ENCODE data around the gene CDH13.

- TF ChIP-seq, protein P1, sequence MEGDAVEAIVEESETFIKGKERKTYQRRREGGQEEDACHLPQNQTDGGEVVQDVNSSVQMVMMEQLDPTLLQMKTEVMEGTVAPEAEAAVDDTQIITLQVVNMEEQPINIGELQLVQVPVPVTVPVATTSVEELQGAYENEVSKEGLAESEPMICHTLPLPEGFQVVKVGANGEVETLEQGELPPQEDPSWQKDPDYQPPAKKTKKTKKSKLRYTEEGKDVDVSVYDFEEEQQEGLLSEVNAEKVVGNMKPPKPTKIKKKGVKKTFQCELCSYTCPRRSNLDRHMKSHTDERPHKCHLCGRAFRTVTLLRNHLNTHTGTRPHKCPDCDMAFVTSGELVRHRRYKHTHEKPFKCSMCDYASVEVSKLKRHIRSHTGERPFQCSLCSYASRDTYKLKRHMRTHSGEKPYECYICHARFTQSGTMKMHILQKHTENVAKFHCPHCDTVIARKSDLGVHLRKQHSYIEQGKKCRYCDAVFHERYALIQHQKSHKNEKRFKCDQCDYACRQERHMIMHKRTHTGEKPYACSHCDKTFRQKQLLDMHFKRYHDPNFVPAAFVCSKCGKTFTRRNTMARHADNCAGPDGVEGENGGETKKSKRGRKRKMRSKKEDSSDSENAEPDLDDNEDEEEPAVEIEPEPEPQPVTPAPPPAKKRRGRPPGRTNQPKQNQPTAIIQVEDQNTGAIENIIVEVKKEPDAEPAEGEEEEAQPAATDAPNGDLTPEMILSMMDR (conservative IDR thresholded peaks at IDR 0.05): no peak
- no peak for TF ChIP-seq ZFX (IDR thresholded peaks at IDR 0.05)
Observed at GRCh38 chr16:83348991-83349390, 722.2 kb downstream of the CDH13 start.
